Measurements from ENCODE around the gene ARHGEF28.

ARHGEF28 gene

GRCh38 chr5:73692166-73692640 is 66.2 kb downstream of the ARHGEF28 start:
- peak; percentile 37 for DNase-seq (ENCODE audit: low read depth)

GRCh38 chr5:73692981-73693380 is 67.0 kb downstream of the ARHGEF28 start:
- no peak for DNase-seq (ENCODE audit: low read depth)

GRCh38 chr5:73693573-73694061 is 67.6 kb downstream of the ARHGEF28 start:
- no peak for DNase-seq (ENCODE audit: low read depth)

GRCh38 chr5:73694089-73694488 is 68.1 kb downstream of the ARHGEF28 start:
- DNase-seq (ENCODE audit: low read depth), result no peak

- no peak for DNase-seq (ENCODE audit: low read depth)
These were observed 72.0 kb downstream of the ARHGEF28 start for GRCh38 chr5:73698011-73698410.

- DNase-seq (ENCODE audit: low read depth), result no peak
These were observed 75.6 kb downstream of the ARHGEF28 start for GRCh38 chr5:73701566-73701965.

GRCh38 chr5:73702534-73702933 is 76.5 kb downstream of the ARHGEF28 start:
- DNase-seq (ENCODE audit: low read depth), result no peak

- DNase-seq (ENCODE audit: low read depth), result no peak
These were observed 77.0 kb downstream of the ARHGEF28 start for GRCh38 chr5:73702951-73703350.

- DNase-seq (ENCODE audit: low read depth), result no peak
These were observed 79.4 kb downstream of the ARHGEF28 start for GRCh38 chr5:73705364-73705763.

GRCh38 chr5:73706963-73707362 is 81.0 kb downstream of the ARHGEF28 start:
- DNase-seq (ENCODE audit: low read depth), result no peak

GRCh38 chr5:73709536-73710129 is 83.6 kb downstream of the ARHGEF28 start:
- no peak for DNase-seq (ENCODE audit: low read depth)

GRCh38 chr5:73716284-73716808 is 90.3 kb downstream of the ARHGEF28 start:
- DNase-seq (ENCODE audit: low read depth), result no peak

GRCh38 chr5:73718762-73719161 is 92.8 kb downstream of the ARHGEF28 start:
- DNase-seq (ENCODE audit: low read depth), result no peak

GRCh38 chr5:73719632-73720031 is 93.6 kb downstream of the ARHGEF28 start:
- no peak for DNase-seq (ENCODE audit: low read depth)

- DNase-seq (ENCODE audit: low read depth), result peak; percentile 28
These were observed 96.2 kb downstream of the ARHGEF28 start for GRCh38 chr5:73722231-73722630.

GRCh38 chr5:73726071-73726470 is 100.1 kb downstream of the ARHGEF28 start:
- DNase-seq (ENCODE audit: low read depth), result no peak

GRCh38 chr5:73726606-73727231 is 100.7 kb downstream of the ARHGEF28 start:
- DNase-seq (ENCODE audit: low read depth), result no peak

- DNase-seq (ENCODE audit: low read depth), result no peak
These were observed 101.5 kb downstream of the ARHGEF28 start for GRCh38 chr5:73727470-73727869.

- DNase-seq (ENCODE audit: low read depth), result no peak
These were observed 102.7 kb downstream of the ARHGEF28 start for GRCh38 chr5:73728493-73729273.

- no peak for DNase-seq (ENCODE audit: low read depth)
These were observed 103.3 kb downstream of the ARHGEF28 start for GRCh38 chr5:73729329-73729728.

GRCh38 chr5:73732045-73732444 is 106.0 kb downstream of the ARHGEF28 start:
- no peak for DNase-seq (ENCODE audit: low read depth)

GRCh38 chr5:73733219-73733618 is 107.2 kb downstream of the ARHGEF28 start:
- DNase-seq (ENCODE audit: low read depth), result no peak

Data from GM04504 (cell line).